RPMI7951 (cell line): ENCODE measurements around the gene COX4I1. TPM values are rescaled to one million over a fixed set of nuclear protein-coding genes. Genes with fewer than 3 reads are reported as not detected.

Source experiments
- total RNA-seq: library from RNA; depleted of rRNA; stranded (reverse); fragments of >200 nt; shearing (Covaris generic); gene quantifications from 2 replicates; pipeline ENCODE4 v1.2.3, GENCODE V29; 2014; rRNA removed

The COX4I1 gene
- total RNA-seq, 1 experiment from 2014 or later = 560 TPM

Other genes with a start within 250 kb of the COX4I1 start
- 7.0 and 10.1 TPM in 2 replicates for gene GSE1, start 186.4 kb upstream of the COX4I1 start, total RNA-seq
- gene GINS2, start 110.7 kb upstream of the COX4I1 start, total RNA-seq = 28.5 and 34.2 TPM in 2 replicates
- 3.9 and 6.2 TPM in 2 replicates for gene C16orf74, start 48.6 kb upstream of the COX4I1 start, total RNA-seq
- 46.9 and 51.4 TPM in 2 replicates for gene EMC8, start 151 bp upstream of the COX4I1 start, total RNA-seq
- not detected in 2 replicates for gene IRF8, start 99.5 kb downstream of the COX4I1 start, total RNA-seq